Naive thymus-derived CD4-positive, alpha-beta T cell (primary cell): ENCODE data around the gene NAA16. TPM values are rescaled to one million over a fixed set of nuclear protein-coding genes. Genes with fewer than 3 reads are reported as not detected.
A peak's percentile ranks its signal among the peaks of the same experiment; 100 is the strongest.

ENCODE experiments used
- ATAC-seq: fragments of 150-1000 bp; cut with Tn5 transposase; 2 replicates; pipeline ENCODE4 v1.10.0; 2021; ENCODE audit warnings: mild to moderate bottlenecking, moderate library complexity
- CTCF ChIA-PET: fragments of 350-600 bp; sonication (Branson Sonifier 250); formaldehyde crosslinking; loops from one replicate; lab custom pipeline; 2021; ENCODE audit warnings: antibody characterized with exemption; lab: Charles Lee
- POLR2A ChIA-PET: fragments of 350-600 bp; sonication (Branson Sonifier 250); formaldehyde crosslinking; loops from one replicate; lab custom pipeline; 2021; ENCODE audit warnings: antibody characterized with exemption, inconsistent platforms; lab: Charles Lee
- DNase-seq, 9 donors: peaks; one replicate each; pipeline versions ENCODE4 v3.0.0 to v3.0.0-alpha.2; 2020 to 2022; ENCODE audit warnings: mixed read lengths in 1 of 9
- H3K27ac ChIP-seq: one replicate; pipeline ENCODE4 v1.7.0; 2013; ENCODE audit warnings: mild to moderate bottlenecking, low read depth, low read length, moderate library complexity
- H3K27me3 ChIP-seq, 2 donors: one replicate each; pipeline ENCODE4 v1.7.0; 2013; ENCODE audit warnings: low read length in 2 of 2, mild to moderate bottlenecking in 2 of 2, moderate library complexity in 2 of 2; ENCODE audit not compliant: control insufficient read depth in 2 of 2, insufficient read depth in 2 of 2
- H3K36me3 ChIP-seq, 3 experiments: 1 replicate in 2 of 3; 2 replicates in 1 of 3; pipeline ENCODE4 v1.7.0; 2013; ENCODE audit warnings: low read length in 3 of 3, mild to moderate bottlenecking in 3 of 3, moderate library complexity in 1 of 3; ENCODE audit not compliant: insufficient read depth in 3 of 3, control insufficient read depth in 2 of 3
- H3K4me1 ChIP-seq, 2 donors: one replicate each; pipeline ENCODE4 v1.7.0; 2013; ENCODE audit warnings: low read length in 2 of 2, mild to moderate bottlenecking in 2 of 2, moderate library complexity in 1 of 2; ENCODE audit not compliant: control insufficient read depth in 2 of 2, insufficient read depth in 2 of 2
- H3K4me3 ChIP-seq: 2 replicates; pipeline ENCODE4 v1.7.0; 2013; ENCODE audit warnings: mild to moderate bottlenecking, low read length
- H3K9me3 ChIP-seq, 3 experiments: 1 replicate in 2 of 3; 2 replicates in 1 of 3; pipeline ENCODE4 v1.7.0; 2013; ENCODE audit warnings: low read length in 3 of 3; ENCODE audit not compliant: control insufficient read depth in 2 of 3
- H3K27ac Mint-ChIP-seq, 9 donors: one replicate each; pipeline ENCODE4 v1.8.0; 2020 to 2022; ENCODE audit warnings: mixed read lengths in 9 of 9, mild to moderate bottlenecking in 8 of 9, moderate library complexity in 5 of 9, inconsistent platforms in 2 of 9
- H3K27me3 Mint-ChIP-seq, 5 donors: one replicate each; pipeline ENCODE4 v1.8.0; 2021 to 2022; ENCODE audit warnings: mixed read lengths in 5 of 5, mild to moderate bottlenecking in 1 of 5
- H3K36me3 Mint-ChIP-seq, 5 donors: one replicate each; pipeline ENCODE4 v1.8.0; 2020 to 2022; ENCODE audit warnings: mixed read lengths in 5 of 5, mild to moderate bottlenecking in 3 of 5, inconsistent platforms in 1 of 5
- H3K4me1 Mint-ChIP-seq, 7 donors: one replicate each; pipeline ENCODE4 v1.8.0; 2020 to 2022; ENCODE audit warnings: mixed read lengths in 7 of 7, mild to moderate bottlenecking in 3 of 7, inconsistent platforms in 1 of 7
- H3K4me3 Mint-ChIP-seq, 10 donors: one replicate each; pipeline ENCODE4 v1.8.0; 2020 to 2022; ENCODE audit warnings: mild to moderate bottlenecking in 10 of 10, mixed read lengths in 10 of 10, moderate library complexity in 6 of 10, inconsistent platforms in 2 of 10
- H3K9me3 Mint-ChIP-seq, 11 donors: one replicate each; pipeline ENCODE4 v1.8.0; 2020 to 2022; ENCODE audit warnings: mixed read lengths in 11 of 11, mild to moderate bottlenecking in 4 of 11, inconsistent platforms in 1 of 11, moderate library complexity in 1 of 11
- intact Hi-C, 2 donors: fragments of 100-400 bp; cut with micrococcal nuclease; formaldehyde crosslinking; loops; one replicate each; pipeline ENCODE4 v1.15.1; 2023
- polyA plus RNA-seq, 2 donors: library from polyadenylated mRNA; unstranded; fragments of 300-500 nt; fragmentation: Illumina TruSeq; gene quantifications; one replicate each; pipeline ENCODE4 v1.2.3, GENCODE V29; 2021
- total RNA-seq, 6 experiments: library from RNA in 5 of 6; stranded (reverse) in 5 of 6; gene quantifications; 1 replicate in 5 of 6; 2 replicates in 1 of 6; pipeline ENCODE4 v1.2.3 and lab custom pipeline; 2021 to 2026

The NAA16 gene
- total and polyA plus RNA-seq, 7 experiments from 2014 or later: 15.8 to 99.6 (median 49.4) TPM

DNA sequence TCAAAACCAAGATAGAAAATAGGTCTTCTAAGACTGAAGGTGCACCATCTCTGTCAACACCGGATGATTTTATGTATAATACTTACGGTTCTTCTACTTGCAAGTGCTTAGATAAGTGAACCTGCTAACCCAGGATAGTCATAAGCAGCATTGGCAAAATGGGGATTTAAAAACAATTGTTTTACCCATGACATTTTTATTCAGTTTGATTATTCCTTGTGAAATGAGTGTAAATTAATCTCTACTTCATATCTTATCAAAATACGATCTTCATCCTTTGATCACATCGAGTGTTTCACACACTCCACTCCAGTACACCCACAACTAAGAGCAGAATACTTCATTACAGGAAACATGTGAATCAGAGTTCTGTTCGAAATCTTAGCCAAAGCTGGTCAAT lies 24.7 kb upstream of the NAA16 start:
- peak in 7 of 9 donors; percentile 43 to 79 (median 64) for DNase-seq
- H3K27ac ChIP-seq: peak overlapping the region; percentile 47
- peak; percentile 87 for ATAC-seq
- peaks cover under 1 to 20% (median 4%) of the 10 kb centered on the region in 5 donors for H3K36me3 Mint-ChIP-seq
- CTCF ChIA-PET: interaction anchor here (0.6 kb wide), 2 partner anchors 23 to 224 kb away, joined by 3 read pairs; no protein-coding TSS in a partner anchor
- POLR2A ChIA-PET: interaction anchor here (0.7 to 7.2 kb wide), 6 partner anchors 13 to 179 kb away, joined by 3 to 52 read pairs (median 5); partner anchors contain the start of gene MTRF1
- H3K4me1 Mint-ChIP-seq: peaks cover 8 to 64% (median 39%) of the 10 kb centered on the region in 7 donors
- peaks cover 0 to 8% (median under 1%) of the 10 kb centered on the region in 11 donors for H3K9me3 Mint-ChIP-seq
- H3K4me3 ChIP-seq: peak overlapping the region; percentile 1
- H3K4me1 ChIP-seq: peaks cover 0 to 31% of the 10 kb centered on the region in 2 donors
- no peaks in the 10 kb centered on the region for H3K27me3 ChIP-seq
- H3K9me3 ChIP-seq: no peaks in the 10 kb centered on the region
- H3K27ac Mint-ChIP-seq: peak overlapping the region in 8 of 9 donors; percentile 15 to 96 (median 92)
- peak overlapping the region in 9 of 10 donors; percentile 1 to 77 (median 58) for H3K4me3 Mint-ChIP-seq
- H3K27me3 Mint-ChIP-seq: no peaks in the 10 kb centered on the region
- H3K36me3 ChIP-seq: no peaks in the 10 kb centered on the region
- intact Hi-C loops: loop anchor here in 1 of 2 donors (1.0 kb wide), 4 partner anchors 10 to 25 kb away; partner anchors contain the start of genes MTRF1 and NAA16

DNA sequence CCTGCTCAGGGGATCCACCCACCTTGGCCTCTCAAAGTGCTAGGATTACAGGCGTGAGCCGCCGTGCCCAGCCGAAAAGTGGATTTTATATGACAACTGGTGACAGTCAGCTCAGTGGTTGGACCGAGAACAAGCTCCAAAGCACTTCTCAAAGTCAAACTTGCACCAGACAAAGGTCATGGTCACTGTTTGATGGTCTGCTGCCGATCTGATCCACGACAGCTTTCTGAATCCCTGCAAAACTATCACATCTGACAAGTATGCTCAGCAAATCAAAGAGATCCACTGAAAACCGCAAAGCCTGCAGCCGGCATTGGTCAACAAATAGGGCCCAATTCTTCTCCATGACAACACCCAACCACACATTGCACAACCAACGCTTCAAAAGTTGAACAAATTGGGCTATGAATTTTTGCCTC lies 21.6 kb upstream of the NAA16 start:
- no peak for DNase-seq
- Mint-ChIP-seq H3K9me3 (peaks cover 0 to 14% (median 5%) of the 10 kb centered on the region in 11 donors), H3K27ac (peak overlapping the region in 2 of 9 donors; percentile 56 to 70), H3K4me3 (peak overlapping the region in 1 of 10 donors; percentile 19), H3K36me3 (peaks cover 2 to 21% (median 5%) of the 10 kb centered on the region in 5 donors), H3K4me1 (peaks cover 8 to 55% (median 35%) of the 10 kb centered on the region in 7 donors), H3K27me3 (peaks cover 0 to 3% (median 0%) of the 10 kb centered on the region in 5 donors)
- Histone ChIP-seq H3K4me1 (peaks cover 0 to 31% of the 10 kb centered on the region in 2 donors), H3K27ac (no peak overlapping the region), H3K27me3 (no peaks in the 10 kb centered on the region), H3K36me3 (no peaks in the 10 kb centered on the region), H3K9me3 (no peaks in the 10 kb centered on the region), H3K4me3 (no peak overlapping the region)
- CTCF ChIA-PET: no interaction called here
- intact Hi-C loops: no loop called here
- no peak for ATAC-seq
- POLR2A ChIA-PET: no interaction called here

DNA sequence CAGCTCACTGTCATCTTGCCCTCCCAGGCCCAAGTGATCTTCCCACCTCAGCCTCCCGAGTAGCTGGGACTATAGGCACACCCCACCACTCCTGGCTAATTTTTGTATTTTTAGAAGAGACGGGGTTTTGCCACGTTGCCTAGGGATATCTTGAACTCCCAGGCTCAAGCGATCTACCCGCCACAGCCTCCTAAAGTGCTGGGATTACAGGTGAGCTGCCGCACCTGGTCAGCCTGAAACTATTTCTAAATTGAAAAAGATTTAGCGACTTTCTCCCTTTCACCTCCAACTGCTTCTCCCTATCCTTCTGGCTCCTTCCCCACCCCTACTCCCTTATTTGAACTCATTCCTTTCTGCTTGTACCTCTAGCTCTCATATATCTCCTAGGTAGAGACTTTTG lies 19.8 kb upstream of the NAA16 start:
- ATAC-seq: no peak
- Histone ChIP-seq H3K36me3 (no peaks in the 10 kb centered on the region), H3K4me3 (no peak overlapping the region), H3K9me3 (no peaks in the 10 kb centered on the region), H3K27me3 (no peaks in the 10 kb centered on the region), H3K27ac (no peak overlapping the region), H3K4me1 (peaks cover 0 to 15% of the 10 kb centered on the region in 2 donors)
- Mint-ChIP-seq H3K27me3 (peaks cover 0 to 14% (median 0%) of the 10 kb centered on the region in 5 donors), H3K9me3 (peaks cover 0 to 21% (median 6%) of the 10 kb centered on the region in 11 donors), H3K4me3 (no peak overlapping the region), H3K4me1 (peaks cover 6 to 43% (median 27%) of the 10 kb centered on the region in 7 donors), H3K36me3 (peaks cover 0 to 15% (median 4%) of the 10 kb centered on the region in 5 donors), H3K27ac (peak overlapping the region in 2 of 9 donors; percentile 13 to 40)
- ChIA-PET POLR2A (no interaction called here), CTCF (interaction anchor here (1.0 kb wide), 1 partner anchor 9 kb away, joined by 3 read pairs; no protein-coding TSS in a partner anchor)
- no peak for DNase-seq
- intact Hi-C loops: no loop called here

DNA sequence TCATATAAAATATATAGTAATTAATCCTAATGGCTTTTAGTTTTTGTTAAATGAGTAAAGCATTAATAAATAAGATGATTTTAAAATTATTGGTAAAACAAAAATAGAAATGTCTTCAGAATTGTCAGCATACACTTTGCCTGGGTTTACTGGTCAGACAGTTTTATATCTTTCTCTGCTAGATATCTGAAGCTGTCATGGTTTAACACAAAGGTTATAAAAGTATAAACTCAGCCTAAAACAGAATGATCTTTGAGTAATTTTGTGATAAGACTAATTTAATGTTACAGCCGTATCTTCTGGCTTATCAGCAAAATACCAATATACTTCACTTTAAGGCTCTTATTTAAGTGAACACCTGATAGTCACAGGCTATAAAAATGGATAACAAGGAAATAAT lies 17.8 kb upstream of the NAA16 start:
- no peak overlapping the region for H3K27ac Mint-ChIP-seq
- no peak for ATAC-seq

GRCh38 chr13:41294914-41295313 lies 16.2 kb upstream of the NAA16 start:
- Histone ChIP-seq H3K9me3 (no peaks in the 10 kb centered on the region), H3K4me1 (no peaks in the 10 kb centered on the region), H3K27me3 (no peaks in the 10 kb centered on the region), H3K27ac (no peak overlapping the region), H3K4me3 (no peak overlapping the region), H3K36me3 (no peaks in the 10 kb centered on the region)
- H3K4me3 Mint-ChIP-seq: no peak overlapping the region
- DNase-seq (no peak), ATAC-seq (no peak)
- peaks cover 0 to 11% (median 7%) of the 10 kb centered on the region in 5 donors for H3K36me3 Mint-ChIP-seq
- peaks cover 0 to 23% (median 0%) of the 10 kb centered on the region in 5 donors for H3K27me3 Mint-ChIP-seq
- intact Hi-C loops: no loop called here
- no peak overlapping the region for H3K27ac Mint-ChIP-seq
- H3K4me1 Mint-ChIP-seq: peaks cover 0 to 19% (median 4%) of the 10 kb centered on the region in 7 donors
- ChIA-PET POLR2A (no interaction called here), CTCF (no interaction called here)
- H3K9me3 Mint-ChIP-seq: peaks cover 0 to 14% (median 6%) of the 10 kb centered on the region in 11 donors

More for the DNA sequence above, 17.8 kb upstream of the NAA16 start:
- Histone ChIP-seq H3K4me1 (no peaks in the 10 kb centered on the region), H3K27ac (no peak overlapping the region), H3K27me3 (no peaks in the 10 kb centered on the region), H3K4me3 (no peak overlapping the region), H3K36me3 (no peaks in the 10 kb centered on the region), H3K9me3 (no peaks in the 10 kb centered on the region)
- no peak for DNase-seq
- POLR2A ChIA-PET: no interaction called here
- H3K9me3 Mint-ChIP-seq: peaks cover 0 to 18% (median 6%) of the 10 kb centered on the region in 11 donors
- H3K36me3 Mint-ChIP-seq: peaks cover 0 to 11% (median 4%) of the 10 kb centered on the region in 5 donors
- H3K4me3 Mint-ChIP-seq: no peak overlapping the region
- H3K4me1 Mint-ChIP-seq: peaks cover 0 to 23% (median 11%) of the 10 kb centered on the region in 7 donors
- CTCF ChIA-PET: no interaction called here
- H3K27me3 Mint-ChIP-seq: peaks cover 0 to 20% (median 0%) of the 10 kb centered on the region in 5 donors
- intact Hi-C loops: no loop called here

DNA sequence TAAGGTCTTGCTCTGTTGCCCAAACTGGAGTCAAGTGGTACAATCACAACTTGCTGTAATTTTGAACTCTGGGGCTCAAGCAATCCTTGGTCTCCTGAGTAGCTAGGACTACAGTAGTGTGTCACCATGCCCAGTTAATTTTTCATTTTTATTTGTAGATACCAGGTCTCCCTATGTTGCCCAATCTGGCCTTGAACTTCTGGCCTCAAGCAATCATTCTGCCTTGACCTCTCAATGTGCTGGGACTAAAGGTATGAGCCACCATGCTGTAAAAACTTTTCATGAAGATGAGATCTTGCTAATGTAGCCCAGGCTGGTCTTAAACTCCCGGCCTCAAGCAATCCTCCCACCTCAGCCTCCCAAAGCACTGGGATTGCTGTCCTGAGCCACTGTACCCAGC lies 15.1 kb upstream of the NAA16 start:
- POLR2A ChIA-PET: interaction anchor here (0.7 to 0.8 kb wide), 2 partner anchors 20 to 33 kb away, joined by 3 to 5 read pairs; partner anchors contain the start of gene MTRF1

More for the DNA sequence above, 15.1 kb upstream of the NAA16 start:
- Histone ChIP-seq H3K4me3 (no peak overlapping the region), H3K9me3 (no peaks in the 10 kb centered on the region), H3K27me3 (no peaks in the 10 kb centered on the region), H3K36me3 (no peaks in the 10 kb centered on the region), H3K4me1 (no peaks in the 10 kb centered on the region), H3K27ac (no peak overlapping the region)
- Mint-ChIP-seq H3K27ac (no peak overlapping the region), H3K4me3 (no peak overlapping the region), H3K9me3 (peaks cover 0 to 14% (median 6%) of the 10 kb centered on the region in 11 donors), H3K27me3 (peaks cover 0 to 25% (median 0%) of the 10 kb centered on the region in 5 donors), H3K4me1 (peaks cover 0 to 23% (median 8%) of the 10 kb centered on the region in 7 donors), H3K36me3 (peaks cover 0 to 11% (median 7%) of the 10 kb centered on the region in 5 donors)
- intact Hi-C loops: no loop called here
- no peak for DNase-seq
- ATAC-seq: no peak
- CTCF ChIA-PET: no interaction called here
